OCI-LY1 (cell line): ENCODE measurements around the gene IKZF1.

Source experiments
- H2AFZ ChIP-seq: fragments of 200-600 bp; sonication (generic), shearing (Covaris generic); 2 replicates; pipeline ENCODE4 v1.6.0; 2014; ENCODE audit warnings: antibody characterized with exemption, mild to moderate bottlenecking, low read length
- H3F3A ChIP-seq: fragments of 200-600 bp; sonication (generic), shearing (Covaris generic); 2 replicates; pipeline ENCODE4 v1.6.0; 2014; ENCODE audit warnings: mild to moderate bottlenecking, antibody characterized with exemption, low read length, moderate library complexity; ENCODE audit not compliant: insufficient read depth
- H3K27ac ChIP-seq: fragments of 200-600 bp; sonication (generic); 2 replicates; pipeline ENCODE4 v1.5.1; 2014; ENCODE audit warnings: low read length, mixed run types, mild to moderate bottlenecking, low read depth; ENCODE audit not compliant: poor library complexity, severe bottlenecking
- H3K27me3 ChIP-seq: fragments of 200-600 bp; sonication (generic); 2 replicates; pipeline ENCODE4 v1.6.0; 2014; ENCODE audit warnings: antibody characterized with exemption, mild to moderate bottlenecking, low read length, moderate library complexity; ENCODE audit not compliant: insufficient read depth
- H3K36me3 ChIP-seq: fragments of 200-600 bp; sonication (generic); 2 replicates; pipeline ENCODE4 v1.6.1; 2014; ENCODE audit warnings: mild to moderate bottlenecking, antibody characterized with exemption, low read length, moderate library complexity, mixed read lengths; ENCODE audit not compliant: insufficient read depth
- H3K4me1 ChIP-seq: fragments of 200-600 bp; sonication (generic); 2 replicates; pipeline ENCODE4 v1.5.1; 2014; ENCODE audit warnings: mild to moderate bottlenecking, low read length, moderate library complexity; ENCODE audit not compliant: insufficient read depth, severe bottlenecking
- H3K4me2 ChIP-seq: fragments of 200-600 bp; sonication (generic), shearing (Covaris generic); 2 replicates; pipeline ENCODE4 v1.6.1; 2014; ENCODE audit warnings: low read length
- H3K4me3 ChIP-seq: fragments of 200-600 bp; sonication (generic); 2 replicates; pipeline ENCODE4 v1.5.1; 2014; ENCODE audit warnings: low read length, low read depth, mild to moderate bottlenecking, mixed read lengths; ENCODE audit not compliant: poor library complexity, severe bottlenecking
- H3K79me2 ChIP-seq: fragments of 200-600 bp; shearing (Covaris generic); 2 replicates; pipeline ENCODE4 v1.6.1; 2016; ENCODE audit warnings: mixed run types, low read length, mixed read lengths; ENCODE audit not compliant: insufficient read depth
- H3K9ac ChIP-seq: fragments of 200-600 bp; sonication (generic), shearing (Covaris generic); 2 replicates; pipeline ENCODE4 v1.6.1; 2014; ENCODE audit warnings: mild to moderate bottlenecking, low read length, mixed read lengths
- H3K9me2 ChIP-seq: fragments of 200-600 bp; sonication (generic), shearing (Covaris generic); 2 replicates; pipeline ENCODE4 v1.6.1; 2014; ENCODE audit warnings: low read depth, mild to moderate bottlenecking, low read length, mixed read lengths
- H3K9me3 ChIP-seq: fragments of 200-600 bp; shearing (Covaris generic); 2 replicates; pipeline ENCODE4 v1.6.1; 2014; ENCODE audit warnings: low read length, mixed read lengths
- H4K20me1 ChIP-seq: fragments of 200-600 bp; sonication (generic), shearing (Covaris generic); 2 replicates; pipeline ENCODE4 v1.6.0; 2016; ENCODE audit warnings: mild to moderate bottlenecking, low read length; ENCODE audit not compliant: insufficient read depth
- EZH2 ChIP-seq: fragments of 200-600 bp; sonication (generic), shearing (Covaris generic); IDR thresholded peaks from 2 replicates; pipeline ENCODE4 v1.8.0; 2017; ENCODE audit warnings: borderline replicate concordance, mixed run types, mild to moderate bottlenecking, antibody characterized with exemption, low read length, moderate library complexity, mixed read lengths
- TF ChIP-seq, protein P1 (sequence below): fragments of 200-600 bp; sonication (generic), shearing (Covaris generic); IDR thresholded peaks from 2 replicates; pipeline ENCODE4 v1.5.1; 2017; ENCODE audit warnings: mild to moderate bottlenecking, antibody characterized with exemption, low read length, moderate library complexity, mixed read lengths

The IKZF1 gene

GRCh38 chr7:50331564-50332208 is 27.2 kb downstream of the IKZF1 start:
- peak overlapping the region; percentile 22 for H3K4me3 ChIP-seq

DNA sequence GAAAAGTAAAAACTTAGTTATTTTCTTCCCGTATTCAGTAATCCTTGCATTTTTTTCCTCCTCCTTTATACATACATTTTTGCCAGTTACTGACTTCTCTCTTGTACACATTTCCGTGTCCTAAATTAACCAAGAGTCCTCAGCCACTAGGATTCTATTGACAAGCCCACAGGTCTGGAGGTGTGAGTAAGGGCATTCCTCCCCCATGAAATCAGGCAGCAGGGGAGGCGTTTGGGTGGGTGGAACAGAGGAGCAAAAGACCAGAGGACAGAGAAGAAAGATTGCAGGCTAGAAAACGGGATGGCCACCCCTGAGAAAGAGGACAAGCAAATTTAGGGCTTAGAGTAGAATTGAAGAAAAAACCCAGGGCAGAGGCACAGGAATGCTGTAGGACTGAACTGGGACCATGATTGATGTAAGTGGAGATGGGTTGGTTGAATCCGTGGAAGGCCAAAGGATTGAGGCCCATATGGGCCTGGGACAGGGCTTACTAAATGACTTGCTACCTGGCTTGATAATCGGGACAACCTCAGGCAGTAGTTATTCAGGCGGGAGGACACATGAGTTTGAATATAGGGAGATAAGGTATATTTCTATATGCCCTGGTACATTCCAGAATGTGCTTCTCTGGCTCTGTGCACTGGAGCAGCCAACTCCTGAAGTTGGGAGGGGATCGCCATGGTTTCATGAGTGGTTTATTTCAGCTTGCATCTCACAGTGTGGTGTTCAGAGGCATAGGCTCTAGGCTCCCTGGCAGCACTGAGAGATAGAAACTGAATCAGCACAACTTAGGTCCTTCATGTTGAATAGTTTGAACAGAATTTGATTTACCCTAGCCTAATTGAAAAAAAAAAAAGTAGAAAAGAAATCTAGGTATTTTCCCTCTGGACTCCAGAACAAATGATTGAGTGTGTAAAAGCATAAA is 28.0 kb downstream of the IKZF1 start:
- H3F3A ChIP-seq, result peaks cover 23% of the 10 kb centered on the region
- H3K9me3 ChIP-seq, result no peaks in the 10 kb centered on the region
- peaks cover 100% of the 10 kb centered on the region for H3K4me1 ChIP-seq
- H4K20me1 ChIP-seq, result no peaks in the 10 kb centered on the region
- no peak for TF ChIP-seq EZH2
- TF ChIP-seq, protein P1, sequence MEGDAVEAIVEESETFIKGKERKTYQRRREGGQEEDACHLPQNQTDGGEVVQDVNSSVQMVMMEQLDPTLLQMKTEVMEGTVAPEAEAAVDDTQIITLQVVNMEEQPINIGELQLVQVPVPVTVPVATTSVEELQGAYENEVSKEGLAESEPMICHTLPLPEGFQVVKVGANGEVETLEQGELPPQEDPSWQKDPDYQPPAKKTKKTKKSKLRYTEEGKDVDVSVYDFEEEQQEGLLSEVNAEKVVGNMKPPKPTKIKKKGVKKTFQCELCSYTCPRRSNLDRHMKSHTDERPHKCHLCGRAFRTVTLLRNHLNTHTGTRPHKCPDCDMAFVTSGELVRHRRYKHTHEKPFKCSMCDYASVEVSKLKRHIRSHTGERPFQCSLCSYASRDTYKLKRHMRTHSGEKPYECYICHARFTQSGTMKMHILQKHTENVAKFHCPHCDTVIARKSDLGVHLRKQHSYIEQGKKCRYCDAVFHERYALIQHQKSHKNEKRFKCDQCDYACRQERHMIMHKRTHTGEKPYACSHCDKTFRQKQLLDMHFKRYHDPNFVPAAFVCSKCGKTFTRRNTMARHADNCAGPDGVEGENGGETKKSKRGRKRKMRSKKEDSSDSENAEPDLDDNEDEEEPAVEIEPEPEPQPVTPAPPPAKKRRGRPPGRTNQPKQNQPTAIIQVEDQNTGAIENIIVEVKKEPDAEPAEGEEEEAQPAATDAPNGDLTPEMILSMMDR, result no peak
- H3K9ac ChIP-seq, result peak overlapping the region; percentile 48
- peak overlapping the region; percentile 83 for H3K27ac ChIP-seq
- peak overlapping the region; percentile 50 for H3K4me2 ChIP-seq
- peaks cover 84% of the 10 kb centered on the region for H3K36me3 ChIP-seq
- peaks cover 37% of the 10 kb centered on the region for H3K79me2 ChIP-seq
- H3K4me3 ChIP-seq, result peak overlapping the region; percentile 5
- no peak overlapping the region for H2AFZ ChIP-seq
- no peaks in the 10 kb centered on the region for H3K9me2 ChIP-seq
- no peaks in the 10 kb centered on the region for H3K27me3 ChIP-seq

More at GRCh38 chr7:50331564-50332208, 27.2 kb downstream of the IKZF1 start:
- Histone ChIP-seq H3K4me1 (peaks cover 100% of the 10 kb centered on the region), H4K20me1 (no peaks in the 10 kb centered on the region), H3K36me3 (peaks cover 86% of the 10 kb centered on the region), H3K9me2 (no peaks in the 10 kb centered on the region), H3K9me3 (no peaks in the 10 kb centered on the region), H2AFZ (no peak overlapping the region), H3K79me2 (peaks cover 40% of the 10 kb centered on the region), H3K9ac (peak overlapping the region; percentile 48), H3F3A (peaks cover 27% of the 10 kb centered on the region), H3K27ac (peak overlapping the region; percentile 83), H3K4me2 (peak overlapping the region; percentile 50), H3K27me3 (no peaks in the 10 kb centered on the region)
- TF ChIP-seq, protein P1, result no peak
- TF ChIP-seq EZH2, result no peak

DNA sequence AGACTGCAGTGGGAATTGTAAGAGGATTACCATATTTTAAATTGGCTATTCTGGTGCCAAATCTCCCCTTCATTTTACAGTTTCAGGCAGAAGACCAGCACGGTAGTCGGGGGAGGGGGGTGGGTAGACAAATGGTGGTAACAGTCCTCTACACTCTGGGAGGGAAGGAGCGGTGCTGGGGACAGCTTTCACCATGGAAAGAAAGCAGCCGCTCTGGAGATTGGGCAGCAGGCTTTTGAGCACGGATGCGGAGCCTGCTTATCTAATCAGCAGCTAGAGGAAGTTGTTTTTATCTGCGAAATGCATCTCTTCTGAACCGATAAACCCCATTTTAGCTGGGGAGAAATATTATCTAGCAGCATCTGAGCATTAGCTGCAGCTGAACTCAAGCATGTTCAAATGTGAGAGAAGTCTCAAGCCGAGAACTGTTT is 28.7 kb downstream of the IKZF1 start:
- no peaks in the 10 kb centered on the region for H4K20me1 ChIP-seq
- H3K27me3 ChIP-seq, result no peaks in the 10 kb centered on the region
- peaks cover 37% of the 10 kb centered on the region for H3K79me2 ChIP-seq
- TF ChIP-seq EZH2, result no peak
- TF ChIP-seq, protein P1, result no peak
- H3K4me2 ChIP-seq, result peak overlapping the region; percentile 50
- H3K4me3 ChIP-seq, result peak overlapping the region; percentile 5
- H3K27ac ChIP-seq, result peak overlapping the region; percentile 83
- no peaks in the 10 kb centered on the region for H3K9me2 ChIP-seq
- peaks cover 100% of the 10 kb centered on the region for H3K4me1 ChIP-seq
- H3K9ac ChIP-seq, result peak overlapping the region; percentile 48; the same call in 1 of the 2 replicates
- peaks cover 81% of the 10 kb centered on the region for H3K36me3 ChIP-seq
- H3K9me3 ChIP-seq, result no peaks in the 10 kb centered on the region
- no peak overlapping the region for H2AFZ ChIP-seq
- peaks cover 31% of the 10 kb centered on the region for H3F3A ChIP-seq
